Astrocyte (in vitro differentiated cells and primary cell): Measurements from ENCODE around the gene ARSG. TPM values are rescaled to one million over a fixed set of nuclear protein-coding genes. Genes with fewer than 3 reads are reported as not detected.
"Not testable (repeated sequence)": the region's sequence is repeated elsewhere in the genome, so short reads cannot be mapped to it uniquely, and the experiment has no call there.

ENCODE experiments used
- DNase-seq: peaks from one replicate; pipeline ENCODE4 v3.0.0-alpha.2; 2010; ENCODE audit warnings: low read depth
- FAIRE-seq: peaks from 2 replicates; lab custom pipeline; 2011; peaks lifted over from hg19 to GRCh38; lab: Jason Lieb, UNC
- H2AFZ ChIP-seq: 2 replicates; pipeline ENCODE4 v1.6.0; 2012; ENCODE audit warnings: low read depth, low read length, inconsistent platforms
- H3K27ac ChIP-seq: 2 replicates; pipeline ENCODE4 v1.5.1; 2011; ENCODE audit warnings: low read depth, low read length, inconsistent platforms
- H3K27me3 ChIP-seq: 2 replicates; pipeline ENCODE4 v1.6.0; 2011; ENCODE audit warnings: low read length, inconsistent platforms; ENCODE audit not compliant: insufficient read depth
- H3K36me3 ChIP-seq: 2 replicates; pipeline ENCODE4 v1.5.1; 2011; ENCODE audit warnings: low read length, inconsistent platforms; ENCODE audit not compliant: insufficient read depth
- H3K4me1 ChIP-seq: 2 replicates; pipeline ENCODE4 v1.5.1; 2011; ENCODE audit warnings: low read length, inconsistent platforms; ENCODE audit not compliant: insufficient read depth
- H3K4me2 ChIP-seq: 2 replicates; pipeline ENCODE4 v1.6.0; 2012; ENCODE audit warnings: low read length, inconsistent platforms
- H3K4me3 ChIP-seq: 2 replicates; pipeline ENCODE4 v1.5.1; 2011; ENCODE audit warnings: low read depth, mild to moderate bottlenecking, low read length, inconsistent platforms; ENCODE audit not compliant: insufficient read depth
- H3K79me2 ChIP-seq: 2 replicates; pipeline ENCODE4 v1.6.0; 2012; ENCODE audit warnings: mild to moderate bottlenecking, low read length, inconsistent platforms; ENCODE audit not compliant: insufficient read depth
- H3K9ac ChIP-seq: 2 replicates; pipeline ENCODE4 v1.6.0; 2012; ENCODE audit warnings: mild to moderate bottlenecking, low read length, inconsistent platforms
- H3K9me3 ChIP-seq: 2 replicates; pipeline ENCODE4 v1.5.1; 2012; ENCODE audit warnings: low read depth, mild to moderate bottlenecking, low read length, inconsistent platforms; ENCODE audit not compliant: insufficient read depth
- H4K20me1 ChIP-seq: 2 replicates; pipeline ENCODE4 v1.6.0; 2012; ENCODE audit warnings: low read length, inconsistent platforms; ENCODE audit not compliant: insufficient read depth
- H3K27ac Mint-ChIP-seq: one replicate; pipeline ENCODE4 v1.8.0; 2021; ENCODE audit warnings: mild to moderate bottlenecking, mixed read lengths; ENCODE audit not compliant: unreplicated experiment
- H3K27me3 Mint-ChIP-seq: one replicate; pipeline ENCODE4 v1.8.0; 2021; ENCODE audit warnings: low read depth, mixed read lengths; ENCODE audit not compliant: unreplicated experiment
- H3K36me3 Mint-ChIP-seq: one replicate; pipeline ENCODE4 v1.8.0; 2021; ENCODE audit warnings: low read depth, mixed read lengths; ENCODE audit not compliant: unreplicated experiment
- H3K4me1 Mint-ChIP-seq: one replicate; pipeline ENCODE4 v1.8.0; 2021; ENCODE audit warnings: low read depth, mixed read lengths; ENCODE audit not compliant: unreplicated experiment
- H3K4me3 Mint-ChIP-seq: one replicate; pipeline ENCODE4 v1.8.0; 2021; ENCODE audit warnings: mild to moderate bottlenecking, moderate library complexity, mixed read lengths; ENCODE audit not compliant: unreplicated experiment
- H3K9me3 Mint-ChIP-seq: one replicate; pipeline ENCODE4 v1.8.0; 2021; ENCODE audit warnings: mild to moderate bottlenecking, mixed read lengths; ENCODE audit not compliant: unreplicated experiment
- CTCF ChIP-seq: IDR thresholded peaks from 2 replicates; pipeline ENCODE4 v1.5.1; 2011; ENCODE audit warnings: low read depth, mild to moderate bottlenecking, inconsistent platforms, low read length, moderate library complexity; ENCODE audit not compliant: insufficient read depth
- EZH2 ChIP-seq: IDR thresholded peaks from 2 replicates; pipeline ENCODE4 v1.6.1; 2012; ENCODE audit warnings: mild to moderate bottlenecking, low read length, inconsistent platforms; ENCODE audit not compliant: insufficient read depth
- total RNA-seq: library from RNA; stranded (reverse); gene quantifications from 2 replicates; pipeline ENCODE4 v1.2.1, GENCODE V29; 2021

The ARSG gene
- total RNA-seq, 1 donor from 2014 or later: 2.6 TPM

GRCh38 chr17:68353111-68353521 lies 61.8 kb downstream of the ARSG start:
- no peak overlapping the region for H2AFZ ChIP-seq
- no peaks in the 10 kb centered on the region for H3K79me2 ChIP-seq
- H3K27me3 ChIP-seq: no peaks in the 10 kb centered on the region
- no peaks in the 10 kb centered on the region for H4K20me1 ChIP-seq
- Mint-ChIP-seq H3K27ac (no peak overlapping the region), H3K4me1 (peaks cover 11% of the 10 kb centered on the region), H3K36me3 (no peaks in the 10 kb centered on the region), H3K4me3 (no peak overlapping the region), H3K9me3 (no peaks in the 10 kb centered on the region), H3K27me3 (no peaks in the 10 kb centered on the region)
- H3K4me3 ChIP-seq: no peak overlapping the region
- H3K4me2 ChIP-seq: no peak overlapping the region
- no peak overlapping the region for H3K27ac ChIP-seq
- FAIRE-seq: no peak
- no peaks in the 10 kb centered on the region for H3K36me3 ChIP-seq
- no peaks in the 10 kb centered on the region for H3K9me3 ChIP-seq
- DNase-seq: no peak
- no peak overlapping the region for H3K9ac ChIP-seq
- peaks cover 11% of the 10 kb centered on the region for H3K4me1 ChIP-seq
- TF ChIP-seq CTCF (no peak), EZH2 (no peak)

GRCh38 chr17:68354311-68354710 lies 63.0 kb downstream of the ARSG start:
- not testable (repeated sequence) for H3K27me3 Mint-ChIP-seq, H3K79me2 ChIP-seq, H3K27ac Mint-ChIP-seq, H2AFZ ChIP-seq, H3K4me3 Mint-ChIP-seq, H3K4me3 ChIP-seq, H3K9me3 ChIP-seq, H4K20me1 ChIP-seq, H3K36me3 Mint-ChIP-seq, H3K9me3 Mint-ChIP-seq, H3K36me3 ChIP-seq, H3K27me3 ChIP-seq, FAIRE-seq
- peaks cover 11% of the 10 kb centered on the region for H3K4me1 Mint-ChIP-seq
- Histone ChIP-seq H3K9ac (peak overlapping the region; percentile 7), H3K4me2 (peak overlapping the region; percentile 45), H3K27ac (peak overlapping the region; percentile 46), H3K4me1 (peaks cover 11% of the 10 kb centered on the region)
- DNase-seq: peak; percentile 69

GRCh38 chr17:68355108-68355507 lies 63.8 kb downstream of the ARSG start:
- H3K36me3 Mint-ChIP-seq, H4K20me1 ChIP-seq, H3K4me3 Mint-ChIP-seq, H3K9me3 Mint-ChIP-seq, H3K36me3 ChIP-seq, H3K4me3 ChIP-seq, H2AFZ ChIP-seq, H3K27me3 Mint-ChIP-seq, H3K9me3 ChIP-seq, H3K27me3 ChIP-seq, FAIRE-seq, H3K79me2 ChIP-seq: not testable (repeated sequence)
- H3K27ac Mint-ChIP-seq: peak overlapping the region; percentile 62
- H3K27ac ChIP-seq: peak overlapping the region; percentile 46
- peaks cover 11% of the 10 kb centered on the region for H3K4me1 ChIP-seq
- peak overlapping the region; percentile 7 for H3K9ac ChIP-seq
- peaks cover 11% of the 10 kb centered on the region for H3K4me1 Mint-ChIP-seq
- H3K4me2 ChIP-seq: peak overlapping the region; percentile 45
- peak; percentile 62 for DNase-seq

GRCh38 chr17:68356520-68356919 lies 65.2 kb downstream of the ARSG start:
- no peak for FAIRE-seq
- TF ChIP-seq CTCF: no peak
- TF ChIP-seq EZH2: no peak

More at GRCh38 chr17:68356520-68356919, 65.2 kb downstream of the ARSG start:
- no peak overlapping the region for H2AFZ ChIP-seq
- no peak overlapping the region for H3K4me3 Mint-ChIP-seq
- no peaks in the 10 kb centered on the region for H3K9me3 Mint-ChIP-seq
- no peaks in the 10 kb centered on the region for H3K9me3 ChIP-seq
- peaks cover 11% of the 10 kb centered on the region for H3K4me1 ChIP-seq
- H4K20me1 ChIP-seq: no peaks in the 10 kb centered on the region
- no peaks in the 10 kb centered on the region for H3K79me2 ChIP-seq
- peak; percentile 71 for DNase-seq
- H3K36me3 Mint-ChIP-seq: no peaks in the 10 kb centered on the region
- no peak overlapping the region for H3K4me3 ChIP-seq
- no peaks in the 10 kb centered on the region for H3K27me3 ChIP-seq
- no peak overlapping the region for H3K27ac ChIP-seq
- no peak overlapping the region for H3K27ac Mint-ChIP-seq
- H3K9ac ChIP-seq: no peak overlapping the region
- no peaks in the 10 kb centered on the region for H3K36me3 ChIP-seq
- H3K4me1 Mint-ChIP-seq: peaks cover 11% of the 10 kb centered on the region
- no peaks in the 10 kb centered on the region for H3K27me3 Mint-ChIP-seq
- H3K4me2 ChIP-seq: peak overlapping the region; percentile 19
